Sigmoid colon (tissue), 4 donors: Measurements from ENCODE around the gene COCH.

Experiments used
- POLR2A ChIP-seq, 2 donors: fragments of 450-650 bp; IDR thresholded peaks; one replicate each; pipeline ENCODE4 v1.6.1; 2016; ENCODE audit warnings: antibody characterized with exemption in 2 of 2, mild to moderate bottlenecking in 2 of 2, moderate library complexity in 2 of 2
- POLR2AphosphoS5 ChIP-seq, 4 donors: sonication (generic); formaldehyde crosslinking; IDR thresholded peaks; one replicate each; pipeline ENCODE4 v1.6.1; 2017; ENCODE audit warnings: antibody characterized with exemption in 4 of 4
- TF ChIP-seq, protein P1 (sequence below), 4 experiments: fragments of 450-650 bp in 3 of 4; fragments of 200-600 bp in 1 of 4; IDR thresholded peaks; one replicate each; pipeline ENCODE4 v1.5.1; 2016 to 2019; ENCODE audit warnings: antibody characterized with exemption in 4 of 4, mild to moderate bottlenecking in 3 of 4, moderate library complexity in 2 of 4

GRCh38 chr14:30928462-30928861, 54.1 kb downstream of the COCH start:
- TF ChIP-seq, protein P1, sequence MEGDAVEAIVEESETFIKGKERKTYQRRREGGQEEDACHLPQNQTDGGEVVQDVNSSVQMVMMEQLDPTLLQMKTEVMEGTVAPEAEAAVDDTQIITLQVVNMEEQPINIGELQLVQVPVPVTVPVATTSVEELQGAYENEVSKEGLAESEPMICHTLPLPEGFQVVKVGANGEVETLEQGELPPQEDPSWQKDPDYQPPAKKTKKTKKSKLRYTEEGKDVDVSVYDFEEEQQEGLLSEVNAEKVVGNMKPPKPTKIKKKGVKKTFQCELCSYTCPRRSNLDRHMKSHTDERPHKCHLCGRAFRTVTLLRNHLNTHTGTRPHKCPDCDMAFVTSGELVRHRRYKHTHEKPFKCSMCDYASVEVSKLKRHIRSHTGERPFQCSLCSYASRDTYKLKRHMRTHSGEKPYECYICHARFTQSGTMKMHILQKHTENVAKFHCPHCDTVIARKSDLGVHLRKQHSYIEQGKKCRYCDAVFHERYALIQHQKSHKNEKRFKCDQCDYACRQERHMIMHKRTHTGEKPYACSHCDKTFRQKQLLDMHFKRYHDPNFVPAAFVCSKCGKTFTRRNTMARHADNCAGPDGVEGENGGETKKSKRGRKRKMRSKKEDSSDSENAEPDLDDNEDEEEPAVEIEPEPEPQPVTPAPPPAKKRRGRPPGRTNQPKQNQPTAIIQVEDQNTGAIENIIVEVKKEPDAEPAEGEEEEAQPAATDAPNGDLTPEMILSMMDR (IDR thresholded peaks at IDR 0.05): no peak
- TF ChIP-seq POLR2AphosphoS5 (IDR thresholded peaks at IDR 0.05) (no peak), POLR2A (IDR thresholded peaks at IDR 0.05) (no peak)
